MCF 10A (cell line): ENCODE results near the gene DNAJB2. TPM values are rescaled to one million over a fixed set of nuclear protein-coding genes. Genes with fewer than 3 reads are reported as not detected.
A peak's percentile ranks its signal among the peaks of the same experiment; 100 is the strongest.

Source experiments
- BruUV-seq: library from RNA; stranded (reverse); fragments of 400-500 nt; replicated peaks from 2 replicates; lab custom pipeline; 2021; lab: Mats Ljungman, UMichigan
- CTCF ChIA-PET: fragments of 300-600 bp; sonication (Branson Sonifier 250); formaldehyde crosslinking; extraction: SDS; loops from one replicate; lab custom pipeline; 2021; ENCODE audit warnings: antibody characterized with exemption, inconsistent platforms; lab: Yijun Ruan, JAX
- POLR2A ChIA-PET: fragments of 300-600, 350-650 bp; sonication (Branson Sonifier 250); formaldehyde crosslinking; extraction: SDS; loops from one replicate; lab custom pipeline; 2020; ENCODE audit warnings: antibody characterized with exemption, inconsistent platforms; lab: Yijun Ruan, JAX
- DNase-seq: peaks from one replicate; pipeline ENCODE4 v3.0.0-alpha.2; 2018; ENCODE audit not compliant: unreplicated experiment
- H3K27ac Mint-ChIP-seq: one replicate; pipeline ENCODE4 v1.8.0; 2022; ENCODE audit warnings: mild to moderate bottlenecking, low read depth, mixed read lengths; ENCODE audit not compliant: unreplicated experiment
- H3K27me3 Mint-ChIP-seq: one replicate; pipeline ENCODE4 v1.8.0; 2022; ENCODE audit warnings: mixed read lengths; ENCODE audit not compliant: insufficient read depth, unreplicated experiment
- H3K36me3 Mint-ChIP-seq: one replicate; pipeline ENCODE4 v1.8.0; 2022; ENCODE audit warnings: mild to moderate bottlenecking, moderate library complexity, mixed read lengths; ENCODE audit not compliant: insufficient read depth, unreplicated experiment
- H3K4me1 Mint-ChIP-seq: one replicate; pipeline ENCODE4 v1.8.0; 2022; ENCODE audit warnings: mixed read lengths; ENCODE audit not compliant: insufficient read depth, unreplicated experiment
- H3K4me3 Mint-ChIP-seq: one replicate; pipeline ENCODE4 v1.8.0; 2022; ENCODE audit warnings: mild to moderate bottlenecking, moderate library complexity, mixed read lengths; ENCODE audit not compliant: unreplicated experiment
- H3K9me3 Mint-ChIP-seq: one replicate; pipeline ENCODE4 v1.8.0; 2022; ENCODE audit warnings: mixed read lengths; ENCODE audit not compliant: unreplicated experiment
- intact Hi-C: fragments of 100-400 bp; cut with micrococcal nuclease; formaldehyde crosslinking; loops from 2 replicates; pipeline ENCODE4 v1.14.1; 2022
- total RNA-seq: library from RNA; stranded (reverse); gene quantifications from 2 replicates; pipeline ENCODE4 v1.2.3, GENCODE V29; 2022
- TF ChIP-seq, protein P1 (sequence below): fragments of 200-600 bp; IDR thresholded peaks from one replicate; pipeline ENCODE4 v1.8.0; 2022; ENCODE audit warnings: antibody characterized with exemption, mild to moderate bottlenecking; ENCODE audit not compliant: unreplicated experiment

The DNAJB2 gene
- total RNA-seq, 1 experiment from 2014 or later, result 59.8 TPM

DNA sequence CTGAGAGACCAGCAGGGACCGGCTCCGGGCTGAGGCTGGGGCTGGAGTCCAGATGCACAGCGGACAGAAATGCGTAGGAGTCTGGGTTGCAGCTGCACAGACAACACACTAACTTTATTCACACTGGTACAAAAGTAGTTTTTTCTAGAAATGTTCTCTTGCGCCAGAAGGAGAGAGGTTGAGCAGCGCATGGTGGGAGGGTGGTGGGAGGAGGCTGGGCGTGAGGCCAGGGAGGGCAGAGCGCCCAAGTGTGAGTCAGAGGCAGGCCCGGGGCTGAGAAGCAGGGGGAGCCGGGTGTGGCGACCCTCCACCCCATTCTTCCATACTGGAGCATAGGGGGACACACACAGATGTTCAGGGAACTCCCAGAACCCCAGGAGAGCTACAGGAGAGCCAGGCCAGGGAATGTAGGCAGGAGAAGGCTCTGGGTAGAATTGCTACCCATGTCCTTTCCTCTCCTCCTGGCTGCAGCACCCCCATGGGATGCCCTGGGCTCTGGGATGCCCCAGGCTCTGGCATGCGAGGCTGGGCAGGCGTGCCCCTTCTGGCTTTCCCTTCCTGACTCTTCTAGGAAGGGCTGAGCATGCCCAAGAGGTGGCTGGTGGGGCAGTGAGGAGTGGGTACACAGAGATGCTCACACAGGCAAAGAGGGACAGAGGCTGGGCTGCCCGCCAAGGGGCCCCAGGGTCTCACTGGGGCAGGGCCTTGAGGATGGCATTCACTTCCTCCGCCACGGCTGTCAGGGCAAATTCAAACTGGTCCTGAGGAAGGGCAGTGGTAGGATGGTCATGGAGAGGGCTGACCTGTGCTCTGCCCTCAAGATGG is 10.6 kb downstream of the DNAJB2 start:
- no peaks in the 10 kb centered on the region for H3K27me3 Mint-ChIP-seq
- DNase-seq, result peak; percentile 92
- H3K4me3 Mint-ChIP-seq, result no peak overlapping the region
- ChIA-PET POLR2A (interaction anchor here (0.7 to 11.1 kb wide), 11 partner anchors 12 to 135 kb away, joined by 3 to 170 read pairs (median 4); partner anchors contain the start of genes ANKZF1, ATG9A, DNAJB2 and GLB1L), CTCF (interaction anchor here (0.6 to 17.4 kb wide), 4 partner anchors 9 to 130 kb away, joined by 3 to 445 read pairs (median 5); partner anchors contain the start of gene DNAJB2)
- peaks cover 44% of the 10 kb centered on the region for H3K4me1 Mint-ChIP-seq
- H3K36me3 Mint-ChIP-seq, result peaks cover 13% of the 10 kb centered on the region
- no peaks in the 10 kb centered on the region for H3K9me3 Mint-ChIP-seq
- intact Hi-C loops, result loop anchor here (1.0 kb wide), 1 partner anchor 10 kb away; the partner anchor contains the start of gene DNAJB2
- TF ChIP-seq, protein P1, sequence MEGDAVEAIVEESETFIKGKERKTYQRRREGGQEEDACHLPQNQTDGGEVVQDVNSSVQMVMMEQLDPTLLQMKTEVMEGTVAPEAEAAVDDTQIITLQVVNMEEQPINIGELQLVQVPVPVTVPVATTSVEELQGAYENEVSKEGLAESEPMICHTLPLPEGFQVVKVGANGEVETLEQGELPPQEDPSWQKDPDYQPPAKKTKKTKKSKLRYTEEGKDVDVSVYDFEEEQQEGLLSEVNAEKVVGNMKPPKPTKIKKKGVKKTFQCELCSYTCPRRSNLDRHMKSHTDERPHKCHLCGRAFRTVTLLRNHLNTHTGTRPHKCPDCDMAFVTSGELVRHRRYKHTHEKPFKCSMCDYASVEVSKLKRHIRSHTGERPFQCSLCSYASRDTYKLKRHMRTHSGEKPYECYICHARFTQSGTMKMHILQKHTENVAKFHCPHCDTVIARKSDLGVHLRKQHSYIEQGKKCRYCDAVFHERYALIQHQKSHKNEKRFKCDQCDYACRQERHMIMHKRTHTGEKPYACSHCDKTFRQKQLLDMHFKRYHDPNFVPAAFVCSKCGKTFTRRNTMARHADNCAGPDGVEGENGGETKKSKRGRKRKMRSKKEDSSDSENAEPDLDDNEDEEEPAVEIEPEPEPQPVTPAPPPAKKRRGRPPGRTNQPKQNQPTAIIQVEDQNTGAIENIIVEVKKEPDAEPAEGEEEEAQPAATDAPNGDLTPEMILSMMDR, result no peak
- peak overlapping the region; percentile 76 for H3K27ac Mint-ChIP-seq
- no TSS peak for BruUV-seq

DNA sequence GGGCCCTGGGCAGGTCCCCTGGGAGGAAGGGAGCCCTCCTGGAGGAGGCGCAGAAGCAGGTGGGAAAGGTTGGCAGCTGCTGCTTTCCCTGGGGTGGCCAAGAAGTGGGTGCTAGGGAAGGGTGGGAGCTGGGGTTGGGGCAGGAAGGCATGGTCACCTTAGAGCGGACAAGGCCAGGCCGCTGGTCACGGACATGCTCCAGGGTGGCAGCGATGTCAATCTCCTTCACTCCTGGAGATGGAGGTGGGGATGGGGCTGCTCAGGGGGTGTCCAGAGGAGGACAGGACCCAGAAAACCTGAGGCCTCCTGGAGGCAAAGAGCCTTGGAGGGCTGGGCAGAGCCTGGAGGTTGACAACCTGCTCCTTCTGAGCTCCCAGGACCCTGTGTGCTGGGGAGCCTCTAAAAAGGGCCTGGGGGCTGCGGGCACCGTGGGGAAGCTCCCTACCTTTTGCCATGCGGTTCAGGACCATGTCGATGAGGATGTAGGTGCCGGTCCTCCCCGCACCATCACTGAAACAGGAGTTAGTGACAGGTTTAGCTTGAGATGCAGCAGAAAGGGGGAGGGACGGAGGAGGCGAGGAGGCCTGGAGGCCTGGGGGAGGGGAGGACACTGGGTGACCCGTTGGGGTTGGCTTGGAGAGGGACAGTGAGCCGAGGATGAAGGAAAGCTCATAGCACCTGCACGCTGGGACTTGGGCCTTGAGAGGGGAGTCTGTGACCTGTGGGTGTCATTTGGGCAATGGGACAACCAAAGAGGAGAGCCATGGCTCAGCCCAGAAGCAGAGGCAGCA is 11.4 kb downstream of the DNAJB2 start:
- Mint-ChIP-seq H3K4me1 (peaks cover 39% of the 10 kb centered on the region), H3K4me3 (no peak overlapping the region), H3K27me3 (no peaks in the 10 kb centered on the region), H3K27ac (peak overlapping the region; percentile 19), H3K9me3 (no peaks in the 10 kb centered on the region), H3K36me3 (peaks cover 13% of the 10 kb centered on the region)
- no peak for DNase-seq
- intact Hi-C loops, result no loop called here
- TF ChIP-seq, protein P1, result no peak
- BruUV-seq, result no TSS peak
- CTCF ChIA-PET, result interaction anchor here (0.6 to 17.4 kb wide), 6 partner anchors 9 to 131 kb away, joined by 3 to 445 read pairs (median 6); partner anchors contain the start of genes CNPPD1, DNAJB2 and SLC23A3
- POLR2A ChIA-PET, result interaction anchor here (1.2 to 11.1 kb wide), 4 partner anchors 13 to 114 kb away, joined by 4 to 170 read pairs (median 25); partner anchors contain the start of genes ANKZF1, ATG9A, CNPPD1 and DNAJB2

DNA sequence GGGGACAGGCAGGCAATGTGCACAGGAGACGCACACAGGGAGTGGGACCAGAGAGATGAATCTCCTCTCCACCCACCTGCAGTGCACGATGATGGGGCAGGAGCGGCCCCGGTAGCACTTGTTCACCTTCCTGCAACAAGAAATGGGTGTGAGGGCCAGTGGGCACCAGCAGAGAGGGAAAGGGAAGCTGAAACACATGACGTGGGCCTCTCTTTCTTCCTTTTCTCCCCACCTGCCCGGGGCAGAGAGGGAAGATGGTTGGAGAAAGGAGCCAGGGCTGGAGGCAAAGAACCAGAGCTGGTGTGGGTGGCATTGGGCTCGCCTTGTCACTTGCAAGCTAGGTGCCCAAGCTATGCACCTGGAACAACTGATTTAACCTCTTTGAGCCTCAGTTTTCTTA is 12.2 kb downstream of the DNAJB2 start:
- Mint-ChIP-seq H3K9me3 (no peaks in the 10 kb centered on the region), H3K27me3 (no peaks in the 10 kb centered on the region), H3K36me3 (peaks cover 4% of the 10 kb centered on the region), H3K27ac (no peak overlapping the region), H3K4me1 (peaks cover 31% of the 10 kb centered on the region), H3K4me3 (no peak overlapping the region)
- no TSS peak for BruUV-seq
- TF ChIP-seq, protein P1, result no peak
- POLR2A ChIA-PET, result interaction anchor here (1.5 to 11.1 kb wide), 4 partner anchors 14 to 115 kb away, joined by 5 to 170 read pairs (median 35); partner anchors contain the start of genes ANKZF1, ATG9A, CNPPD1 and DNAJB2
- CTCF ChIA-PET, result interaction anchor here (0.7 to 17.4 kb wide), 7 partner anchors 8 to 132 kb away, joined by 3 to 445 read pairs (median 7); partner anchors contain the start of genes CNPPD1, DNAJB2, GLB1L and SLC23A3
- intact Hi-C loops, result no loop called here
- DNase-seq, result no peak
